ENCODE results near the gene ANKS1A.

DNA sequence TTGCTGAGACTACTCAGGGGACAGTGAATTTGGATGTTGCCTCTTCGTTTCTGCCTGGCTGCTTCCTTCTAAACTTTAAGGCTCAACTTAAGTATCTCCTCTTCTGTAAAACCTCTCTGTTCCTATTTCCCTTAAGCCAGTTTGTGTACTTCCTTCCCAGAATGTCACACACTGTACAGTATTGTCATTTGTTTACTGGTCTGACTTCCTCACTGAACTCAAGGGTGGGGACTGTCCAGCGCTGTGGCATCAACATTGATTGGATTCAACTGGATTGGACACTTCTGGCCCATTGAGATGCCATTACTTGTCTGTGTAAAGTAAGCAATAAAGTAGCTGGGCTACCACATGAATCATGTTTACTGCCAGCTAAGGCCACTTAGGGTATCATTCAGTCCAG lies 69.7 kb downstream of the ANKS1A start:
- no peak for TF ChIP-seq EGR1 (IDR thresholded peaks at IDR 0.05)
- no peak for TF ChIP-seq CEBPB (IDR thresholded peaks at IDR 0.05)
- no peak for TF ChIP-seq TEAD4 (IDR thresholded peaks at IDR 0.05)
- no peak for TF ChIP-seq FOXM1 (IDR thresholded peaks at IDR 0.05; ENCODE audit: borderline replicate concordance, low read depth)
- TF ChIP-seq MAX (IDR thresholded peaks at IDR 0.05): no peak
- TF ChIP-seq, protein P1, sequence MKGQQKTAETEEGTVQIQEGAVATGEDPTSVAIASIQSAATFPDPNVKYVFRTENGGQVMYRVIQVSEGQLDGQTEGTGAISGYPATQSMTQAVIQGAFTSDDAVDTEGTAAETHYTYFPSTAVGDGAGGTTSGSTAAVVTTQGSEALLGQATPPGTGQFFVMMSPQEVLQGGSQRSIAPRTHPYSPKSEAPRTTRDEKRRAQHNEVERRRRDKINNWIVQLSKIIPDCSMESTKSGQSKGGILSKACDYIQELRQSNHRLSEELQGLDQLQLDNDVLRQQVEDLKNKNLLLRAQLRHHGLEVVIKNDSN (IDR thresholded peaks at IDR 0.05): no peak
- TF ChIP-seq YY1 (IDR thresholded peaks at IDR 0.05; ENCODE audit: low read depth): no peak
- no peak for TF ChIP-seq RAD21 (IDR thresholded peaks at IDR 0.05; ENCODE audit: low read depth)
- no peak for TF ChIP-seq TCF12 (IDR thresholded peaks at IDR 0.05; ENCODE audit: low read depth)
- TF ChIP-seq, protein P2, sequence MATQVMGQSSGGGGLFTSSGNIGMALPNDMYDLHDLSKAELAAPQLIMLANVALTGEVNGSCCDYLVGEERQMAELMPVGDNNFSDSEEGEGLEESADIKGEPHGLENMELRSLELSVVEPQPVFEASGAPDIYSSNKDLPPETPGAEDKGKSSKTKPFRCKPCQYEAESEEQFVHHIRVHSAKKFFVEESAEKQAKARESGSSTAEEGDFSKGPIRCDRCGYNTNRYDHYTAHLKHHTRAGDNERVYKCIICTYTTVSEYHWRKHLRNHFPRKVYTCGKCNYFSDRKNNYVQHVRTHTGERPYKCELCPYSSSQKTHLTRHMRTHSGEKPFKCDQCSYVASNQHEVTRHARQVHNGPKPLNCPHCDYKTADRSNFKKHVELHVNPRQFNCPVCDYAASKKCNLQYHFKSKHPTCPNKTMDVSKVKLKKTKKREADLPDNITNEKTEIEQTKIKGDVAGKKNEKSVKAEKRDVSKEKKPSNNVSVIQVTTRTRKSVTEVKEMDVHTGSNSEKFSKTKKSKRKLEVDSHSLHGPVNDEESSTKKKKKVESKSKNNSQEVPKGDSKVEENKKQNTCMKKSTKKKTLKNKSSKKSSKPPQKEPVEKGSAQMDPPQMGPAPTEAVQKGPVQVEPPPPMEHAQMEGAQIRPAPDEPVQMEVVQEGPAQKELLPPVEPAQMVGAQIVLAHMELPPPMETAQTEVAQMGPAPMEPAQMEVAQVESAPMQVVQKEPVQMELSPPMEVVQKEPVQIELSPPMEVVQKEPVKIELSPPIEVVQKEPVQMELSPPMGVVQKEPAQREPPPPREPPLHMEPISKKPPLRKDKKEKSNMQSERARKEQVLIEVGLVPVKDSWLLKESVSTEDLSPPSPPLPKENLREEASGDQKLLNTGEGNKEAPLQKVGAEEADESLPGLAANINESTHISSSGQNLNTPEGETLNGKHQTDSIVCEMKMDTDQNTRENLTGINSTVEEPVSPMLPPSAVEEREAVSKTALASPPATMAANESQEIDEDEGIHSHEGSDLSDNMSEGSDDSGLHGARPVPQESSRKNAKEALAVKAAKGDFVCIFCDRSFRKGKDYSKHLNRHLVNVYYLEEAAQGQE (IDR thresholded peaks at IDR 0.05; ENCODE audit: low read depth): no peak
- no peak for TF ChIP-seq EP300 (IDR thresholded peaks at IDR 0.05; ENCODE audit: borderline replicate concordance)
